K562 (cell line): ENCODE results near the gene AMZ1. TPM values are rescaled to one million over a fixed set of nuclear protein-coding genes. Genes with fewer than 3 reads are reported as not detected.
"Not testable (repeated sequence)": the region's sequence is repeated elsewhere in the genome, so short reads cannot be mapped to it uniquely, and the experiment has no call there.

ENCODE experiments used
- ATAC-seq: fragments of 200-7000 bp; cut with Tn5 transposase; 3 replicates; pipeline ENCODE4 v1.9.1; 2020; ENCODE audit warnings: moderate library complexity
- BruUV-seq: library from RNA; stranded (reverse); fragments of 400-500 nt; replicated peaks from 2 replicates; lab custom pipeline; 2021; lab: Mats Ljungman, UMichigan
- CTCF ChIA-PET: fragments of 300-600 bp; formaldehyde crosslinking; extraction: SDS; loops from one replicate; lab custom pipeline; 2021; ENCODE audit warnings: low intra/inter-chr PET ratio; lab: Yijun Ruan, JAX
- POLR2A ChIA-PET: fragments of 300-600, 350-650 bp; sonication (Branson Sonifier 250); formaldehyde crosslinking; extraction: SDS; loops from one replicate; lab custom pipeline; 2021; ENCODE audit warnings: antibody characterized with exemption, inconsistent platforms; lab: Yijun Ruan, JAX
- DNase-seq, 4 experiments: peaks; one replicate each; pipeline versions ENCODE4 v3.0.0 to v3.0.0-alpha.2; 2011 to 2018; ENCODE audit warnings: low spot score in 3 of 4, mixed read lengths in 3 of 4; ENCODE audit errors: extremely low read depth in 1 of 4
- FAIRE-seq: peaks from 2 replicates; lab custom pipeline; 2011; peaks lifted over from hg19 to GRCh38; lab: Jason Lieb, UNC
- H2AFZ ChIP-seq: 2 replicates; pipeline ENCODE4 v1.6.0; 2011; ENCODE audit warnings: low read depth, low read length, control low read depth, inconsistent platforms
- H3K27ac ChIP-seq: fragments of 200-600 bp; 3 replicates; pipeline ENCODE4 v1.8.0; 2011; ENCODE audit warnings: low read depth, mild to moderate bottlenecking, control low read depth, inconsistent platforms, low read length, moderate library complexity, mixed read lengths; ENCODE audit errors: extremely low read depth
- H3K27me3 ChIP-seq, 2 experiments: fragments of 300-600 bp in 1 of 2; 2 replicates in 1 of 2; 3 replicates in 1 of 2; pipeline versions ENCODE4 v1.6.0 to v1.8.0; 2011; ENCODE audit warnings: inconsistent platforms in 2 of 2, low read length in 2 of 2, mild to moderate bottlenecking in 1 of 2, mixed read lengths in 1 of 2, moderate library complexity in 1 of 2; ENCODE audit not compliant: control insufficient read depth in 2 of 2, insufficient read depth in 2 of 2
- H3K36me3 ChIP-seq: fragments of 300-600 bp; 3 replicates; pipeline ENCODE4 v1.8.0; 2011; ENCODE audit warnings: mild to moderate bottlenecking, low read length, inconsistent platforms; ENCODE audit not compliant: control insufficient read depth, insufficient read depth
- H3K4me1 ChIP-seq, 2 experiments: fragments of 200-600 bp in 1 of 2; replicated peaks in 1 of 2; 2 replicates in 1 of 2; 3 replicates in 1 of 2; pipeline versions ENCODE4 v1.5.1 to v1.8.0; 2011; ENCODE audit warnings: inconsistent platforms in 2 of 2, low read length in 2 of 2, mild to moderate bottlenecking in 1 of 2, mixed read lengths in 1 of 2, moderate library complexity in 1 of 2; ENCODE audit not compliant: control insufficient read depth in 2 of 2, insufficient read depth in 2 of 2
- H3K4me2 ChIP-seq: 2 replicates; pipeline ENCODE4 v1.6.1; 2011; ENCODE audit warnings: low read length, control low read depth, inconsistent platforms, mixed read lengths; ENCODE audit not compliant: insufficient read depth
- H3K4me3 ChIP-seq: fragments of 200-600 bp; sonication (generic), shearing (Covaris generic); 2 replicates; pipeline ENCODE4 v1.5.1; 2016; ENCODE audit warnings: control low read depth, inconsistent platforms
- H3K79me2 ChIP-seq: fragments of 200-600 bp; 3 replicates; pipeline ENCODE4 v1.8.0; 2011; ENCODE audit warnings: low read length, inconsistent platforms; ENCODE audit not compliant: control insufficient read depth, insufficient read depth
- H3K9ac ChIP-seq, 2 experiments: 2 replicates each; pipeline versions ENCODE4 v1.6.0 to v1.6.1; 2011; ENCODE audit warnings: low read depth in 2 of 2, low read length in 2 of 2, control low read depth in 1 of 2, inconsistent platforms in 1 of 2, mild to moderate bottlenecking in 1 of 2, mixed read lengths in 1 of 2; ENCODE audit not compliant: insufficient read depth in 1 of 2
- H3K9me1 ChIP-seq: one replicate; pipeline ENCODE4 v1.6.0; 2011; ENCODE audit warnings: inconsistent platforms, mild to moderate bottlenecking, low read length, moderate library complexity; ENCODE audit not compliant: control insufficient read depth, insufficient read depth
- H3K9me3 ChIP-seq: replicated peaks from 2 replicates; pipeline ENCODE4 v1.5.1; 2011; ENCODE audit warnings: low read depth, low read length, inconsistent platforms; ENCODE audit not compliant: control insufficient read depth, insufficient read depth
- H4K20me1 ChIP-seq: replicated peaks from 2 replicates; pipeline ENCODE4 v1.6.1; 2011; ENCODE audit warnings: low read length, inconsistent platforms, mixed read lengths; ENCODE audit not compliant: control insufficient read depth, insufficient read depth
- CBFA2T3 ChIP-seq: fragments of 450-650 bp; IDR thresholded peaks from 2 replicates; pipeline ENCODE4 v1.6.1; 2017
- NCOA2 ChIP-seq, 2 experiments: fragments of 450-650 bp; IDR thresholded peaks; 2 replicates each; pipeline ENCODE4 v1.6.1; 2018; ENCODE audit warnings: mild to moderate bottlenecking in 2 of 2, moderate library complexity in 1 of 2; ENCODE audit not compliant: partially characterized antibody in 2 of 2
- RBM25 ChIP-seq: fragments of 200-400 bp; formaldehyde crosslinking; IDR thresholded peaks from 2 replicates; pipeline ENCODE4 v1.6.1; 2018; ENCODE audit warnings: low read length, low read depth, moderate library complexity; ENCODE audit not compliant: severe bottlenecking
- SMAD1 ChIP-seq: fragments of 150-350 bp; IDR thresholded peaks from 2 replicates; pipeline ENCODE4 v1.6.1; 2014; ENCODE audit warnings: low read length, low read depth; ENCODE audit not compliant: partially characterized antibody
- ZNF41 ChIP-seq: fragments of 250-450 bp; sonication (Bioruptor Pico); conservative IDR thresholded peaks from 2 replicates; pipeline ENCODE4 v1.4.0; 2020; ENCODE audit warnings: mild to moderate bottlenecking
- WGBS: fragments of 100-300 bp; shearing (Covaris generic); methylation state at CpG from one replicate; pipeline ENCODE4 v1.1.6; 2016; ENCODE audit warnings: low coverage, mixed read lengths; ENCODE audit not compliant: insufficient coverage; ENCODE audit errors: missing lambda C conversion rate; 5-methylcytosine and 5-hydroxymethylcytosine counted together
- in situ Hi-C: fragments of 300-500 bp; cut with MboI; formaldehyde crosslinking; loops from 4 replicates; pipeline ENCODE4 v1.15.0; 2018; ENCODE audit warnings: inconsistent platforms, mixed read lengths
- intact Hi-C: fragments of 100-400 bp; cut with micrococcal nuclease; formaldehyde crosslinking; loops from 2 replicates; pipeline ENCODE4 v1.14.2; 2022
- polyA plus RNA-seq, 8 experiments: library from polyadenylated mRNA; depleted of rRNA in 4 of 8; stranded (reverse) in 5 of 8; unstranded in 3 of 8; fragments of >200 nt; fragmentation: Nextera tagmentation in 2 of 8; fragmentation: Illumina TruSeq in 1 of 8; extraction: Ambion mirVana in 2 of 8; extraction: Trizol in 1 of 8; gene quantifications; 2 replicates each; pipeline versions ENCODE4 v1.2.1 to v1.2.3, GENCODE V29; 2011 to 2014; ENCODE audit warnings: inconsistent platforms in 1 of 8, missing spikeins in 1 of 8
- total RNA-seq, 7 experiments: library from RNA; depleted of rRNA in 6 of 7; stranded (reverse); fragments of >200 nt in 6 of 7; fragmentation: Illumina TruSeq in 2 of 7; extraction: Trizol in 2 of 7; gene quantifications; 2 replicates each; pipeline versions ENCODE4 v1.2.1 to v1.2.3, GENCODE V29; 2011 to 2021; ENCODE audit warnings: low replicate concordance in 1 of 7

Gene AMZ1
- total and polyA plus RNA-seq, 9 of the 15 experiments (the other 6 are each of a cell fraction or from before 2014, with no cell fraction given): not detected

- CTCF ChIA-PET: no interaction called here
- Histone ChIP-seq H2AFZ (no peak overlapping the region), H3K9me3 (no peaks in the 10 kb centered on the region)
- TF ChIP-seq RBM25: peak; percentile 59
- TF ChIP-seq NCOA2 (IDR thresholded peaks at IDR 0.05; ENCODE audit: partially characterized antibody in 2 of 2): no peak
- TF ChIP-seq, all 486 proteins: peak for 1
- peaks cover 0 to 12% of the 10 kb centered on the region in 2 experiments; a peak in 1 of 5 replicates for H3K4me1 ChIP-seq
- in situ Hi-C loops (no loop called here), intact Hi-C loops (no loop called here)
- peaks cover 3 to 13% of the 10 kb centered on the region in 2 experiments; a peak in 3 of 5 replicates for H3K27me3 ChIP-seq
- no peaks in the 10 kb centered on the region for H4K20me1 ChIP-seq
- DNase-seq (no peak), FAIRE-seq (no peak), ATAC-seq (no peak)
- H3K9ac ChIP-seq: no peak overlapping the region
- H3K4me2 ChIP-seq: no peak overlapping the region
- BruUV-seq: no TSS peak
- H3K9me1 ChIP-seq: no peaks in the 10 kb centered on the region
- POLR2A ChIA-PET: interaction anchor here (0.5 kb wide), 1 partner anchor 49 kb away, joined by 3 read pairs; no protein-coding TSS in a partner anchor
- H3K27ac ChIP-seq: no peak overlapping the region
- no peak overlapping the region for H3K4me3 ChIP-seq
- no peaks in the 10 kb centered on the region for H3K36me3 ChIP-seq
- no peaks in the 10 kb centered on the region for H3K79me2 ChIP-seq
These were observed 14.1 kb upstream of the AMZ1 start for GRCh38 chr7:2673934-2674333.

- FAIRE-seq (no peak), ATAC-seq (no peak), DNase-seq (no peak)
- Histone ChIP-seq H3K9ac (no peak overlapping the region), H3K9me3 (no peaks in the 10 kb centered on the region), H3K4me3 (no peak overlapping the region), H4K20me1 (no peaks in the 10 kb centered on the region), H3K4me1 (peaks cover 0 to 12% of the 10 kb centered on the region in 2 experiments; a peak in 1 of 5 replicates), H2AFZ (no peak overlapping the region), H3K27ac (no peak overlapping the region), H3K4me2 (no peak overlapping the region), H3K27me3 (peaks cover 3 to 16% of the 10 kb centered on the region in 2 experiments; a peak in 3 of 5 replicates), H3K36me3 (no peaks in the 10 kb centered on the region), H3K79me2 (no peaks in the 10 kb centered on the region), H3K9me1 (no peaks in the 10 kb centered on the region)
- no peak for TF ChIP-seq SMAD1
- peak; percentile 8; the same call in 1 of the 2 replicates for TF ChIP-seq CBFA2T3
- peak; percentile 98 for TF ChIP-seq ZNF41 (CRISPR knock-in tag)
- in situ Hi-C loops (no loop called here), intact Hi-C loops (no loop called here)
- no TSS peak for BruUV-seq
- ChIA-PET POLR2A (no interaction called here), CTCF (no interaction called here)
- WGBS: 3% methylated on average over 9 of the region's 9 CpGs
These were observed 12.7 kb upstream of the AMZ1 start for GRCh38 chr7:2675256-2675764.

- FAIRE-seq, CTCF ChIA-PET, H3K79me2 ChIP-seq, H3K4me3 ChIP-seq, H3K9me3 ChIP-seq, intact Hi-C loops, POLR2A ChIA-PET, H3K9ac ChIP-seq, ATAC-seq, H3K36me3 ChIP-seq, BruUV-seq, H3K4me2 ChIP-seq, H2AFZ ChIP-seq, H4K20me1 ChIP-seq, H3K9me1 ChIP-seq, DNase-seq, H3K27ac ChIP-seq, in situ Hi-C loops: not testable (repeated sequence)
- peaks cover 0 to 12% of the 10 kb centered on the region in 2 experiments; a peak in 2 of 5 replicates for H3K4me1 ChIP-seq
- peaks cover 6 to 28% of the 10 kb centered on the region in 2 experiments; a peak in 3 of 5 replicates for H3K27me3 ChIP-seq
- 16% methylated on average over 7 of the region's 8 CpGs for WGBS
These were observed 11.4 kb upstream of the AMZ1 start for GRCh38 chr7:2676576-2676975.
